Fibroblast of lung (primary cell): ENCODE measurements around the gene CIAO2B.
A peak's percentile ranks its signal among the peaks of the same experiment; 100 is the strongest.

Source experiments
- CTCF ChIP-seq, 2 donors: IDR thresholded peaks in 1 of 2; conservative IDR thresholded peaks in 1 of 2; 1 replicate in 1 of 2; 2 replicates in 1 of 2; pipeline ENCODE4 v1.5.1; 2011 to 2012; ENCODE audit warnings: low read length in 2 of 2, control low read depth in 1 of 2, inconsistent platforms in 1 of 2, low read depth in 1 of 2, mild to moderate bottlenecking in 1 of 2
- EZH2 ChIP-seq: IDR thresholded peaks from 2 replicates; pipeline ENCODE4 v1.5.1; 2012; ENCODE audit warnings: low read length, control low read depth, mild to moderate bottlenecking; ENCODE audit errors: missing control alignments

- TF ChIP-seq CTCF (conservative IDR thresholded peaks at IDR 0.05 in 1 of 2, IDR thresholded peaks at IDR 0.05 in 1 of 2; ENCODE audit: low read depth in 1 of 2, low read length in 2 of 2) = peak in 1 of 2 donors; percentile 33
- TF ChIP-seq EZH2 = no peak
Measured at GRCh38 chr16:66924527-66925321, 9.5 kb downstream of the CIAO2B start.
